ENCODE results near the gene SYTL2.

- TF ChIP-seq EZH2 (IDR thresholded peaks at IDR 0.05; ENCODE audit: borderline replicate concordance, insufficient read depth, low read length, poor library complexity, severe bottlenecking) (no peak), CTCF (IDR thresholded peaks at IDR 0.05; ENCODE audit: poor library complexity, severe bottlenecking) (no peak)
These were observed 33.6 kb upstream of the SYTL2 start for GRCh38 chr11:85844439-85845123.

All from neural cell (in vitro differentiated cells).